HG03460 (cell line): ENCODE results near the gene TGIF2LY.
"Not testable (repeated sequence)": the region's sequence is repeated elsewhere in the genome, so short reads cannot be mapped to it uniquely, and the experiment has no call there.

ENCODE experiments used
- ATAC-seq: cut with Tn5 transposase; IDR thresholded peaks from one replicate; pipeline ENCODE4 v1.9.1; 2021; ENCODE audit not compliant: unreplicated experiment

TGIF2LY gene

DNA sequence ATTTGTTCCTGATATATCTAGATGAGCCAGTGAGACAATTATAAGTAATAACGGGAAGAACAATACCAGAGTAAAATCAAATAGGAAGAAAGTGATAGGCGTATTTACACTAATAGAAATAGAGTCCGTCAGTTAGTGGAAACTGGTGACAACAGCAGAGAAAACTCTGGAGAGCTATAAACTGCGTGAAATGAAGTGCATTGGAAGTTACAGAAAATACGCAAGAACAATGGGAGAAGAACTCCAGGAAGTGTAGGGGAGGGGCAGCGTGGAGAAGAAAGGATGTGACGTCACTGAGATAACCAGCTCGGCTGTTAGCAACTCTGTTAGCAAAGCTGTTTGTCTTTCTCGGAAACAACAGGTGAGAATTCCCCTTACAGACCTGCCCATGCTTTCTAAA is at the start of gene TGIF2LY:
Gene TGIF2LY (plus strand): TSS at position 301 of the 400 bp plus-strand sequence. CDS start 178 bp downstream, outside the sequence.
- not testable (repeated sequence) for ATAC-seq
